ENCODE measurements around the gene LAMA3. TPM values are rescaled to one million over a fixed set of nuclear protein-coding genes. Genes with fewer than 3 reads are reported as not detected.

Gene LAMA3
- total RNA-seq, 4 donors from 2014 or later = 14.9 to 81.4 (median 69.3) TPM

- H3K27ac ChIP-seq = no peak overlapping the region
- TF ChIP-seq POLR2A (IDR thresholded peaks at IDR 0.05) (no peak), CTCF (IDR thresholded peaks at IDR 0.05) (no peak)
- H3K4me1 ChIP-seq = no peaks in the 10 kb centered on the region
- H3K9me3 ChIP-seq = no peaks in the 10 kb centered on the region
- peaks cover 0 to 8% (median 0%) of the 10 kb centered on the region in 3 donors for H3K36me3 ChIP-seq
- no peak for DNase-seq
- H3K27me3 ChIP-seq = no peaks in the 10 kb centered on the region
- H3K4me3 ChIP-seq = no peak overlapping the region
Measured at GRCh38 chr18:23776306-23776705, 87.1 kb downstream of the LAMA3 start.

GRCh38 chr18:23778828-23779227, 89.6 kb downstream of the LAMA3 start:
- H3K4me3 ChIP-seq = no peak overlapping the region
- H3K27me3 ChIP-seq = no peaks in the 10 kb centered on the region
- no peak for TF ChIP-seq POLR2A (IDR thresholded peaks at IDR 0.05)
- TF ChIP-seq CTCF (IDR thresholded peaks at IDR 0.05) = no peak
- H3K27ac ChIP-seq = no peak overlapping the region
- no peaks in the 10 kb centered on the region for H3K4me1 ChIP-seq
- DNase-seq = no peak
- no peaks in the 10 kb centered on the region for H3K9me3 ChIP-seq
- peaks cover 0 to 8% (median 0%) of the 10 kb centered on the region in 3 donors for H3K36me3 ChIP-seq

- Histone ChIP-seq H3K4me1 (no peaks in the 10 kb centered on the region), H3K27me3 (no peaks in the 10 kb centered on the region), H3K4me3 (no peak overlapping the region), H3K36me3 (peaks cover 0 to 8% (median 0%) of the 10 kb centered on the region in 3 donors), H3K9me3 (no peaks in the 10 kb centered on the region), H3K27ac (no peak overlapping the region)
- TF ChIP-seq POLR2A (IDR thresholded peaks at IDR 0.05) = no peak
- no peak for TF ChIP-seq CTCF (IDR thresholded peaks at IDR 0.05)
- DNase-seq = no peak
Measured at GRCh38 chr18:23779696-23780303, 90.5 kb downstream of the LAMA3 start.

- TF ChIP-seq POLR2A (IDR thresholded peaks at IDR 0.05) = no peak
- TF ChIP-seq CTCF (IDR thresholded peaks at IDR 0.05) = no peak
- Histone ChIP-seq H3K27me3 (no peaks in the 10 kb centered on the region), H3K36me3 (no peaks in the 10 kb centered on the region), H3K4me1 (no peaks in the 10 kb centered on the region), H3K9me3 (no peaks in the 10 kb centered on the region), H3K27ac (no peak overlapping the region), H3K4me3 (no peak overlapping the region)
- DNase-seq = no peak
Measured at GRCh38 chr18:23784832-23785245, 95.6 kb downstream of the LAMA3 start.

- no peaks in the 10 kb centered on the region for H3K9me3 ChIP-seq
- TF ChIP-seq CTCF (IDR thresholded peaks at IDR 0.05) = no peak
- TF ChIP-seq POLR2A (IDR thresholded peaks at IDR 0.05) = no peak
- H3K27ac ChIP-seq = no peak overlapping the region
- no peak for DNase-seq
- H3K36me3 ChIP-seq = no peaks in the 10 kb centered on the region
- H3K27me3 ChIP-seq = no peaks in the 10 kb centered on the region
- no peak overlapping the region for H3K4me3 ChIP-seq
- H3K4me1 ChIP-seq = no peaks in the 10 kb centered on the region
Measured at GRCh38 chr18:23793051-23793450, 103.8 kb downstream of the LAMA3 start.

Measured in Peyer's patch (tissue), 4 donors.